Mesothelial cell of epicardium (in vitro differentiated cells): ENCODE measurements around the gene MYZAP. TPM values are rescaled to one million over a fixed set of nuclear protein-coding genes. Genes with fewer than 3 reads are reported as not detected.
"Not testable (repeated sequence)": the region's sequence is repeated elsewhere in the genome, so short reads cannot be mapped to it uniquely, and the experiment has no call there.

Experiments used
- DNase-seq, 2 experiments: peaks; one replicate each; pipeline ENCODE4 v3.0.0; 2021; ENCODE audit warnings: low spot score in 2 of 2; ENCODE audit not compliant: unreplicated experiment in 2 of 2
- H3K27ac Mint-ChIP-seq: 2 replicates; pipeline ENCODE4 v1.8.0; 2021; ENCODE audit warnings: mixed read lengths
- H3K27me3 Mint-ChIP-seq: 2 replicates; pipeline ENCODE4 v1.8.0; 2021; ENCODE audit warnings: low read depth, mixed read lengths
- H3K36me3 Mint-ChIP-seq: 2 replicates; pipeline ENCODE4 v1.8.0; 2021; ENCODE audit warnings: mixed read lengths
- H3K4me1 Mint-ChIP-seq: 2 replicates; pipeline ENCODE4 v1.8.0; 2021; ENCODE audit warnings: mixed read lengths
- H3K4me3 Mint-ChIP-seq: 2 replicates; pipeline ENCODE4 v1.8.0; 2021; ENCODE audit warnings: mild to moderate bottlenecking, moderate library complexity, mixed read lengths
- H3K9me3 Mint-ChIP-seq: 2 replicates; pipeline ENCODE4 v1.8.0; 2021; ENCODE audit warnings: mixed read lengths
- total RNA-seq: library from RNA; stranded (reverse); gene quantifications from 3 replicates; pipeline ENCODE4 v1.2.1, GENCODE V29; 2021
- TF ChIP-seq, protein P1 (sequence below): fragments of 200-600 bp; sonication (generic); IDR thresholded peaks from one replicate; pipeline ENCODE4 v1.5.0; 2021; ENCODE audit warnings: antibody characterized with exemption; ENCODE audit not compliant: unreplicated experiment

Gene MYZAP
- total RNA-seq, 1 donor from 2014 or later: 3.3 TPM

DNA sequence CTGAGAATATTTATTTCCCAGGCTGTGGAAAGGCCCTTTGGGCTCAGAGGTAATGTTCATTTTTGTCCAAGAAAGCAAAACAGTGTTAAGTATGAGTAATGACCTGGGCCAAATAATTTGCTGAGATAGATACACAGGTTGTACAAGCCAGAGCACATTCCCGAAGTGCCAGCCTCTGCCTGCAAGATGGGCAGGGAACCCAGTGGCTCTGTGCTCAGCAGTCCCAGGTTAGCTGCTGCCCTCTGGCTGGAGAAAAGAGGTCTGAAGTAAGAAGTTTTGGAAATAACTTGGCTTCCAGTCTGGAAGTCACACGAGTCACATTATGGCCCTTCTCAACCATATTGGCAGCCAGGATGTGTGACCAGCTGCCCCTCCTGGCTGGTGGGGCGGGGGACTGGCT, 20.2 kb downstream of the MYZAP start:
- Mint-ChIP-seq H3K9me3 (no peaks in the 10 kb centered on the region), H3K4me3 (no peak overlapping the region), H3K27me3 (no peaks in the 10 kb centered on the region), H3K36me3 (no peaks in the 10 kb centered on the region), H3K27ac (peak overlapping the region; percentile 69), H3K4me1 (peaks cover 24% of the 10 kb centered on the region)
- TF ChIP-seq, protein P1, sequence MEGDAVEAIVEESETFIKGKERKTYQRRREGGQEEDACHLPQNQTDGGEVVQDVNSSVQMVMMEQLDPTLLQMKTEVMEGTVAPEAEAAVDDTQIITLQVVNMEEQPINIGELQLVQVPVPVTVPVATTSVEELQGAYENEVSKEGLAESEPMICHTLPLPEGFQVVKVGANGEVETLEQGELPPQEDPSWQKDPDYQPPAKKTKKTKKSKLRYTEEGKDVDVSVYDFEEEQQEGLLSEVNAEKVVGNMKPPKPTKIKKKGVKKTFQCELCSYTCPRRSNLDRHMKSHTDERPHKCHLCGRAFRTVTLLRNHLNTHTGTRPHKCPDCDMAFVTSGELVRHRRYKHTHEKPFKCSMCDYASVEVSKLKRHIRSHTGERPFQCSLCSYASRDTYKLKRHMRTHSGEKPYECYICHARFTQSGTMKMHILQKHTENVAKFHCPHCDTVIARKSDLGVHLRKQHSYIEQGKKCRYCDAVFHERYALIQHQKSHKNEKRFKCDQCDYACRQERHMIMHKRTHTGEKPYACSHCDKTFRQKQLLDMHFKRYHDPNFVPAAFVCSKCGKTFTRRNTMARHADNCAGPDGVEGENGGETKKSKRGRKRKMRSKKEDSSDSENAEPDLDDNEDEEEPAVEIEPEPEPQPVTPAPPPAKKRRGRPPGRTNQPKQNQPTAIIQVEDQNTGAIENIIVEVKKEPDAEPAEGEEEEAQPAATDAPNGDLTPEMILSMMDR: no peak
- DNase-seq: no peak

DNA sequence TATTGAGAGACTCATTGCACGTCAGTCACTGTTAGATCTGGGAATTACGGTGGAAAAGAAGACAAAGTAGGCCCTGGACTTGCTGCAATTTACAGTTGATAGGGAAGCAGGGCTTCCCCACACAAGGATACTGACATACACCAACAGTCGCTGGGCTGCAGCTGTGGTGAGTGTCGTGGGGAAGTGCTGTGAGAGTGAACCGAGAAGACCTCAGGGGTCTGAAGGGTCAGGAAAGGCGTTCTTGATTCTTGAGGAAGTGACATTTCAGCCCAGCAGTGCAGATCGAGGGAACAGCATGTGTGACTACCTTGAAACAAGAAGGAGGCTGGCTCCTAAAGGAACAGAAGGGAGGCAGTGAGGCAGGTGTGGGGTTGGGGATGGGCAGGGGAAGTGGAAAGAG, 22.5 kb downstream of the MYZAP start:
- no peaks in the 10 kb centered on the region for H3K27me3 Mint-ChIP-seq
- H3K9me3 Mint-ChIP-seq: no peaks in the 10 kb centered on the region

DNA sequence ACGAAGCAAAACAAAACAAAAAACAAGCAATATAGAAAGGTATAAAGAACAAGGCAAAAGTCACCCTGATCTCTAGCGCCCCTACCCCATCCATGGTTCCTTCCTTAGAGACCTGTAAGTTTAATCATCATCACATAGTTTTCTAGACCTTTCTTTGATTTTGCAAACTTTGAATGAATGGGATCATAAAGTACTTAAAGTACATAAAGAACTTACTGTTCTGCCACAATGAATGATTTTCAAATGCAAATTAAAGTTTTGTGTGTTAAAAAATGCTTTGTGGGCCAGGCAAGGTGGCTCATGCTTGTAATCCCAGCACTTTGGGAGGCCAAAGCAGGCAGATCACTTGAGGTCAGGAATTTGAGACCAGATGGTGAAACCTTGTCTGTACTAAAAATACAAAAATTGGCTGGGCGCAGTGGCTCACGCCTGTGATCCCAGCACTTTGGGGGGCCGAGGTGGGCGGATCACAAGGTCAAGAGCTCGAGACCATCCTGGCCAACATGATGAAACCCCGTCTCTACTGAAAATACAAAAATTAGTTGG, 24.3 kb downstream of the MYZAP start:
- H3K27me3 Mint-ChIP-seq: not testable (repeated sequence)

More for the DNA sequence above, 22.5 kb downstream of the MYZAP start:
- no peak for DNase-seq
- Mint-ChIP-seq H3K4me3 (no peak overlapping the region), H3K27ac (no peak overlapping the region), H3K4me1 (peaks cover 24% of the 10 kb centered on the region), H3K36me3 (no peaks in the 10 kb centered on the region)
- TF ChIP-seq, protein P1: no peak

DNA sequence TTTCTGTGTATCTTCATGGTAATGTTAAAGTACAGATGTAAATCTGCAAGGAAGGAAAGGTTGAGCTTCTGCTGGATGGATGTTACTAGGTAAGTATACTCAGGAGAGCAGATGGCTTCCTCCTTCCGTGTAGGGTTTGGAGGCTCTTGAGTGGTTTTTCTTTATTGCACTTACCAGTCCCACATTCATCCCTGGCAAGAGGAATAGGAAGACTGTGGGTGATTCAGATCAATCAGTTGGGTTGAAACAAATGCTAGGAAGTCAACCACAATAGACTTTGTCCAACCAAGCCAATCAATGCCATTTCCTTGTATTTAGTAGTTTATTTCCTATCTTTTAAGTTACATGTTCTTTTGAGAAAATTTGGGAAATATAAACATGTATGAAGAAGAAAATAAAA, 26.6 kb downstream of the MYZAP start:
- no peak for DNase-seq
- H3K4me1 Mint-ChIP-seq: no peaks in the 10 kb centered on the region
- no peak overlapping the region for H3K27ac Mint-ChIP-seq
- H3K36me3 Mint-ChIP-seq: peaks cover 4% of the 10 kb centered on the region
- H3K4me3 Mint-ChIP-seq: no peak overlapping the region
- H3K9me3 Mint-ChIP-seq: no peaks in the 10 kb centered on the region
- TF ChIP-seq, protein P1: no peak
- no peaks in the 10 kb centered on the region for H3K27me3 Mint-ChIP-seq

More for the DNA sequence above, 24.3 kb downstream of the MYZAP start:
- not testable (repeated sequence) for H3K4me3 Mint-ChIP-seq, H3K27ac Mint-ChIP-seq, H3K9me3 Mint-ChIP-seq, H3K36me3 Mint-ChIP-seq, DNase-seq
- peaks cover 14% of the 10 kb centered on the region for H3K4me1 Mint-ChIP-seq

DNA sequence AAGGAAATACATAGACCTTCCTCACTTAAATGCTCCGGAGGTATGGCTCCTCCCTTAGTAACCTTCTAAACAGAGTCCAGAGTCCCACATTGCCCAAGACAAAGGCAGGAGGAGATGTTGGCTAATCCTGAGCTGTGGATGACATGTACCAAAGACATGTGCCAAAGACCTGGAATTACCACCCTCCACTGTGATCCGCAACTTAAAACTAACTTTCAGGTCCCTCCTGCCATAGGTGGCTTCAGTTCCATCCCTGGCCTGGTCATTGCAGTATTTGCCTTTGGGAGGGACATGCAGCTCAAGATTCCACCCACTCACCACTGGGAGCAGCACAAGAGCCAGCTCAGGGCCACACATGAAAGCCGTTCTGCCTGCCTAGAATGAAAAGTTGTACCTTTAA, 28.0 kb downstream of the MYZAP start:
- no peaks in the 10 kb centered on the region for H3K4me1 Mint-ChIP-seq
- H3K9me3 Mint-ChIP-seq: no peaks in the 10 kb centered on the region
- peaks cover 5% of the 10 kb centered on the region for H3K36me3 Mint-ChIP-seq
- no peak overlapping the region for H3K27ac Mint-ChIP-seq
- no peak overlapping the region for H3K4me3 Mint-ChIP-seq
- DNase-seq: no peak
- TF ChIP-seq, protein P1: no peak
- no peaks in the 10 kb centered on the region for H3K27me3 Mint-ChIP-seq

DNA sequence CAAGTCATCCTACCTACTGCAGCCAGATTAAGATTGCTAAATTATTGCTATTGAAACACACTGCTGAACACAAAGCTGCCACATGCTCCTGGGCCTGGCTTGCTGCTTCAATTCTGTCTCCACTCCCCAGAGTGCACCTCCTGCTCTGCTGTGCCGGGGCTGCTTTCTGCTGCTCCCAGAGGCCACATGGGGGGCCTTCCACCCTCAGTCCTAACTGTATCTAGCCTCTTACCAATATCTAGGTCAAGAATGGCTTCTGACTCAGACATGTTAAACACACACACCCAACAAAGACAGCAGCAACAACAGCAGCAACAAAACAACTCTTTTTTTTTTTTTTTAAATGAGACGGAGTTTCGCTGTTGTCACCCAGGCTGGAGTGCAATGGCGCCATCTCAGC, 33.0 kb downstream of the MYZAP start:
- no peaks in the 10 kb centered on the region for H3K9me3 Mint-ChIP-seq
- H3K27me3 Mint-ChIP-seq: no peaks in the 10 kb centered on the region
- no peak overlapping the region for H3K4me3 Mint-ChIP-seq
- TF ChIP-seq, protein P1: no peak
- H3K4me1 Mint-ChIP-seq: no peaks in the 10 kb centered on the region
- no peak overlapping the region for H3K27ac Mint-ChIP-seq
- H3K36me3 Mint-ChIP-seq: peaks cover 5% of the 10 kb centered on the region
- DNase-seq: no peak
